Keratinocyte (primary cell): ENCODE results near the gene SLC4A1AP. TPM values are rescaled to one million over a fixed set of nuclear protein-coding genes. Genes with fewer than 3 reads are reported as not detected.

Source experiments
- DNase-seq: peaks from one replicate; pipeline ENCODE4 v3.0.0-alpha.2; 2011; ENCODE audit warnings: low read depth, missing footprints, low spot score
- FAIRE-seq: peaks from 2 replicates; lab custom pipeline; 2011; peaks lifted over from hg19 to GRCh38; lab: Jason Lieb, UNC
- H2AFZ ChIP-seq: 2 replicates; pipeline ENCODE4 v1.6.0; 2012; ENCODE audit warnings: low read length, control low read depth, inconsistent platforms; ENCODE audit not compliant: control insufficient read depth
- H3K27ac ChIP-seq: 2 replicates; pipeline ENCODE4 v1.5.1; 2011; ENCODE audit warnings: low read length; ENCODE audit not compliant: control insufficient read depth, insufficient read depth
- H3K27me3 ChIP-seq: 3 replicates; pipeline ENCODE4 v1.6.0; 2011; ENCODE audit warnings: low read length; ENCODE audit not compliant: control insufficient read depth, insufficient read depth; ENCODE audit errors: extremely low read depth
- H3K36me3 ChIP-seq, 2 experiments: 2 replicates in 1 of 2; 3 replicates in 1 of 2; pipeline ENCODE4 v1.5.1; 2011; ENCODE audit warnings: low read length in 2 of 2, mild to moderate bottlenecking in 1 of 2; ENCODE audit not compliant: control insufficient read depth in 2 of 2, insufficient read depth in 2 of 2; ENCODE audit errors: extremely low read depth in 1 of 2
- H3K4me1 ChIP-seq: 3 replicates; pipeline ENCODE4 v1.5.1; 2011; ENCODE audit warnings: low read length; ENCODE audit not compliant: control insufficient read depth, insufficient read depth; ENCODE audit errors: extremely low read depth
- H3K4me2 ChIP-seq: 3 replicates; pipeline ENCODE4 v1.6.0; 2011; ENCODE audit warnings: low read depth, low read length; ENCODE audit not compliant: control insufficient read depth, insufficient read depth; ENCODE audit errors: extremely low read depth
- H3K4me3 ChIP-seq, 3 experiments: fragments of 200-600 bp in 1 of 3; sonication (generic) in 1 of 3; 2 replicates in 2 of 3; 3 replicates in 1 of 3; pipeline ENCODE4 v1.5.1; 2011 to 2016; ENCODE audit warnings: low read length in 3 of 3, mild to moderate bottlenecking in 3 of 3, control low read depth in 2 of 3, inconsistent platforms in 1 of 3, low read depth in 1 of 3, mixed read lengths in 1 of 3, mixed run types in 1 of 3, moderate library complexity in 1 of 3; ENCODE audit not compliant: control insufficient read depth in 2 of 3, insufficient read depth in 2 of 3; ENCODE audit errors: extremely low read depth in 1 of 3
- H3K79me2 ChIP-seq: 2 replicates; pipeline ENCODE4 v1.6.0; 2012; ENCODE audit warnings: low read length; ENCODE audit not compliant: control insufficient read depth, insufficient read depth
- H3K9ac ChIP-seq: 3 replicates; pipeline ENCODE4 v1.6.0; 2011; ENCODE audit warnings: low read length; ENCODE audit not compliant: control insufficient read depth, insufficient read depth; ENCODE audit errors: extremely low read depth
- H3K9me1 ChIP-seq: 3 replicates; pipeline ENCODE4 v1.6.0; 2011; ENCODE audit warnings: low read length; ENCODE audit not compliant: control insufficient read depth, insufficient read depth; ENCODE audit errors: extremely low read depth
- H3K9me3 ChIP-seq: 2 replicates; pipeline ENCODE4 v1.5.1; 2012; ENCODE audit warnings: low read depth, low read length; ENCODE audit not compliant: control insufficient read depth
- H4K20me1 ChIP-seq: 3 replicates; pipeline ENCODE4 v1.6.0; 2011; ENCODE audit warnings: low read length; ENCODE audit not compliant: control insufficient read depth, insufficient read depth; ENCODE audit errors: extremely low read depth
- EZH2 ChIP-seq: IDR thresholded peaks from one replicate; pipeline ENCODE4 v1.6.1; 2012; ENCODE audit warnings: inconsistent platforms, mild to moderate bottlenecking, low read length, moderate library complexity
- dilution Hi-C: fragments of 300-500 bp; cut with MboI; formaldehyde crosslinking; loops from one replicate; pipeline ENCODE4 v1.7.0; 2020; ENCODE audit warnings: low sequenced_read_pairs; ENCODE audit not compliant: extremely low pct_ligation_motif_present
- polyA plus RNA-seq, 5 experiments: library from polyadenylated mRNA; depleted of rRNA in 3 of 5; stranded (reverse) in 3 of 5; stranded (forward) in 1 of 5; unstranded in 1 of 5; fragments of >200 nt; gene quantifications; 1 replicate in 1 of 5; 2 replicates in 3 of 5; 3 replicates in 1 of 5; pipeline versions ENCODE4 v1.2.1 to v1.2.3, GENCODE V29; 2011 to 2012; ENCODE audit warnings: missing spikeins in 2 of 5, low read depth in 1 of 5, low replicate concordance in 1 of 5
- TF ChIP-seq, protein P1 (sequence below), 3 experiments: IDR thresholded peaks in 1 of 3; conservative IDR thresholded peaks in 1 of 3; optimal IDR thresholded peaks in 1 of 3; 2 replicates in 2 of 3; 3 replicates in 1 of 3; pipeline versions ENCODE3 to v1.5.1; 2011; ENCODE audit warnings: low read length in 3 of 3, mild to moderate bottlenecking in 3 of 3, moderate library complexity in 2 of 3, control low read depth in 1 of 3, inconsistent platforms in 1 of 3; ENCODE audit not compliant: insufficient read depth in 2 of 3; ENCODE audit errors: extremely low read depth in 1 of 3

The SLC4A1AP gene
- polyA plus RNA-seq, 1 donor (not counting 4 experiments of a cell fraction or from before 2014, with no cell fraction given): 17.0 TPM

GRCh38 chr2:27730980-27731691 lies 67.4 kb downstream of the SLC4A1AP start:
- H3K4me2 ChIP-seq: peak overlapping the region; percentile 35
- H2AFZ ChIP-seq: peak overlapping the region; percentile 45
- no peaks in the 10 kb centered on the region for H3K9me1 ChIP-seq
- H4K20me1 ChIP-seq: no peaks in the 10 kb centered on the region
- H3K9ac ChIP-seq: no peak overlapping the region
- TF ChIP-seq EZH2: no peak
- TF ChIP-seq, protein P1, sequence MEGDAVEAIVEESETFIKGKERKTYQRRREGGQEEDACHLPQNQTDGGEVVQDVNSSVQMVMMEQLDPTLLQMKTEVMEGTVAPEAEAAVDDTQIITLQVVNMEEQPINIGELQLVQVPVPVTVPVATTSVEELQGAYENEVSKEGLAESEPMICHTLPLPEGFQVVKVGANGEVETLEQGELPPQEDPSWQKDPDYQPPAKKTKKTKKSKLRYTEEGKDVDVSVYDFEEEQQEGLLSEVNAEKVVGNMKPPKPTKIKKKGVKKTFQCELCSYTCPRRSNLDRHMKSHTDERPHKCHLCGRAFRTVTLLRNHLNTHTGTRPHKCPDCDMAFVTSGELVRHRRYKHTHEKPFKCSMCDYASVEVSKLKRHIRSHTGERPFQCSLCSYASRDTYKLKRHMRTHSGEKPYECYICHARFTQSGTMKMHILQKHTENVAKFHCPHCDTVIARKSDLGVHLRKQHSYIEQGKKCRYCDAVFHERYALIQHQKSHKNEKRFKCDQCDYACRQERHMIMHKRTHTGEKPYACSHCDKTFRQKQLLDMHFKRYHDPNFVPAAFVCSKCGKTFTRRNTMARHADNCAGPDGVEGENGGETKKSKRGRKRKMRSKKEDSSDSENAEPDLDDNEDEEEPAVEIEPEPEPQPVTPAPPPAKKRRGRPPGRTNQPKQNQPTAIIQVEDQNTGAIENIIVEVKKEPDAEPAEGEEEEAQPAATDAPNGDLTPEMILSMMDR (optimal IDR thresholded peaks at IDR 0.05 in 1 of 3, IDR thresholded peaks at IDR 0.05 in 1 of 3, conservative IDR thresholded peaks at IDR 0.05 in 1 of 3; ENCODE audit: extremely low read depth in 1 of 3, insufficient read depth in 2 of 3, low read length in 3 of 3): no peak
- no peak overlapping the region for H3K4me3 ChIP-seq
- no peaks in the 10 kb centered on the region for H3K79me2 ChIP-seq
- dilution Hi-C loops: no loop called here
- DNase-seq (peak; percentile 33), FAIRE-seq (peak; percentile 74)
- no peaks in the 10 kb centered on the region for H3K36me3 ChIP-seq
- H3K4me1 ChIP-seq: peaks cover 30% of the 10 kb centered on the region
- H3K27ac ChIP-seq: peak overlapping the region; percentile 11
- H3K9me3 ChIP-seq: no peaks in the 10 kb centered on the region
- H3K27me3 ChIP-seq: no peaks in the 10 kb centered on the region

- DNase-seq (no peak), FAIRE-seq (no peak)
- no peaks in the 10 kb centered on the region for H3K9me1 ChIP-seq
- H3K27ac ChIP-seq: no peak overlapping the region
- no peak overlapping the region for H2AFZ ChIP-seq
- H3K27me3 ChIP-seq: no peaks in the 10 kb centered on the region
- no peak overlapping the region for H3K4me2 ChIP-seq
- no peaks in the 10 kb centered on the region for H3K36me3 ChIP-seq
- no peaks in the 10 kb centered on the region for H3K9me3 ChIP-seq
- no peaks in the 10 kb centered on the region for H4K20me1 ChIP-seq
- TF ChIP-seq, protein P1 (optimal IDR thresholded peaks at IDR 0.05 in 1 of 3, IDR thresholded peaks at IDR 0.05 in 1 of 3, conservative IDR thresholded peaks at IDR 0.05 in 1 of 3; ENCODE audit: extremely low read depth in 1 of 3, insufficient read depth in 2 of 3, low read length in 3 of 3): no peak
- TF ChIP-seq EZH2: no peak
- H3K4me1 ChIP-seq: peaks cover 43% of the 10 kb centered on the region
- no peak overlapping the region for H3K9ac ChIP-seq
- no peaks in the 10 kb centered on the region for H3K79me2 ChIP-seq
- H3K4me3 ChIP-seq: no peak overlapping the region
- dilution Hi-C loops: no loop called here
These were observed 70.6 kb downstream of the SLC4A1AP start for GRCh38 chr2:27734305-27734704.
